ENCODE data around the gene ATP5MK. TPM values are rescaled to one million over a fixed set of nuclear protein-coding genes. Genes with fewer than 3 reads are reported as not detected.
A peak's percentile ranks its signal among the peaks of the same experiment; 100 is the strongest.

The ATP5MK gene
- total RNA-seq, 1 donor from 2014 or later, result 208 TPM

- no peak overlapping the region for H3K27ac Mint-ChIP-seq
- ATAC-seq (ENCODE audit: low read depth) (peak; percentile 47), DNase-seq (peak; percentile 20)
- no peak overlapping the region for H3K4me3 Mint-ChIP-seq
- CTCF ChIA-PET, result interaction anchor here (0.8 to 6.9 kb wide), 14 partner anchors 11 to 499 kb away, joined by 3 to 112 read pairs (median 4); partner anchors contain the start of genes CALHM3, CNNM2 and NEURL1
- POLR2A ChIA-PET, result interaction anchor here (0.6 to 1.1 kb wide), 3 partner anchors 23 to 644 kb away, joined by 3 to 6 read pairs (median 4); no protein-coding TSS in a partner anchor
- peak; percentile 58 for TF ChIP-seq CTCF (IDR thresholded peaks at IDR 0.05)
- H3K9me3 Mint-ChIP-seq, result no peaks in the 10 kb centered on the region
- no peaks in the 10 kb centered on the region for H3K27me3 Mint-ChIP-seq
- H3K36me3 Mint-ChIP-seq (ENCODE audit: low read depth), result peaks cover 92% of the 10 kb centered on the region
- H3K4me1 Mint-ChIP-seq, result no peaks in the 10 kb centered on the region
- intact Hi-C loops (cut with micrococcal nuclease), result loop anchor here (1.0 to 5.0 kb wide), 4 partner anchors 36 to 271 kb away; partner anchors contain the start of gene CALHM2
Measured at GRCh38 chr10:103416436-103417147, 20.3 kb upstream of the ATP5MK start.

- intact Hi-C loops (cut with micrococcal nuclease), result loop anchor here (5.0 kb wide), 2 partner anchors 37 to 272 kb away; partner anchors contain the start of gene CALHM2
Measured at GRCh38 chr10:103415581-103415980, 19.3 kb upstream of the ATP5MK start.

GRCh38 chr10:103413564-103413963 lies 17.3 kb upstream of the ATP5MK start:
- ATAC-seq (ENCODE audit: low read depth) (no peak), DNase-seq (no peak)
- TF ChIP-seq CTCF (IDR thresholded peaks at IDR 0.05), result no peak
- Mint-ChIP-seq H3K4me1 (no peaks in the 10 kb centered on the region), H3K36me3 (ENCODE audit: low read depth) (peaks cover 93% of the 10 kb centered on the region), H3K27ac (no peak overlapping the region), H3K4me3 (no peak overlapping the region), H3K27me3 (no peaks in the 10 kb centered on the region), H3K9me3 (no peaks in the 10 kb centered on the region)
- CTCF ChIA-PET, result interaction anchor here (1.4 to 3.2 kb wide), 3 partner anchors 68 to 72 kb away, joined by 4 to 9 read pairs (median 4); no protein-coding TSS in a partner anchor
- intact Hi-C loops (cut with micrococcal nuclease), result no loop called here
- POLR2A ChIA-PET, result no interaction called here

More at GRCh38 chr10:103415581-103415980, 19.3 kb upstream of the ATP5MK start:
- no peaks in the 10 kb centered on the region for H3K9me3 Mint-ChIP-seq
- H3K4me3 Mint-ChIP-seq, result no peak overlapping the region
- H3K27me3 Mint-ChIP-seq, result no peaks in the 10 kb centered on the region
- no peak overlapping the region for H3K27ac Mint-ChIP-seq
- ChIA-PET CTCF (interaction anchor here (1.2 to 6.9 kb wide), 12 partner anchors 12 to 498 kb away, joined by 3 to 112 read pairs (median 6); partner anchors contain the start of genes CALHM3, CNNM2 and NEURL1), POLR2A (interaction anchor here (0.6 to 1.1 kb wide), 2 partner anchors 22 to 643 kb away, joined by 3 to 6 read pairs; no protein-coding TSS in a partner anchor)
- DNase-seq (no peak), ATAC-seq (ENCODE audit: low read depth) (no peak)
- H3K4me1 Mint-ChIP-seq, result no peaks in the 10 kb centered on the region
- TF ChIP-seq CTCF (IDR thresholded peaks at IDR 0.05), result no peak
- peaks cover 92% of the 10 kb centered on the region for H3K36me3 Mint-ChIP-seq (ENCODE audit: low read depth)

- no peak for TF ChIP-seq CTCF (IDR thresholded peaks at IDR 0.05)
- H3K4me3 Mint-ChIP-seq, result peak overlapping the region; percentile 98
- intact Hi-C loops (cut with micrococcal nuclease), result no loop called here
- H3K27ac Mint-ChIP-seq, result peak overlapping the region; percentile 91
- H3K4me1 Mint-ChIP-seq, result peaks cover 47% of the 10 kb centered on the region
- ATAC-seq (ENCODE audit: low read depth) (no peak), DNase-seq (no peak)
- no peaks in the 10 kb centered on the region for H3K9me3 Mint-ChIP-seq
- ChIA-PET POLR2A (interaction anchor here (0.6 to 2.0 kb wide), 7 partner anchors 8 to 724 kb away, joined by 3 to 16 read pairs (median 3); partner anchors contain the start of genes SFR1 and TAF5), CTCF (interaction anchor here (1.3 kb wide), 1 partner anchor 86 kb away, joined by 5 read pairs; no protein-coding TSS in a partner anchor)
- H3K36me3 Mint-ChIP-seq (ENCODE audit: low read depth), result peaks cover 68% of the 10 kb centered on the region
- H3K27me3 Mint-ChIP-seq, result no peaks in the 10 kb centered on the region
Measured at GRCh38 chr10:103397191-103397825, 1.0 kb upstream of the ATP5MK start.

Measured in activated B cell treated with CpG ODN at 0.5 μM for 24 hours (primary cell).